Cardiac septum (tissue), 1 donor: ENCODE data around the gene SUGCT. TPM values are rescaled to one million over a fixed set of nuclear protein-coding genes. Genes with fewer than 3 reads are reported as not detected.
"Not testable (repeated sequence)": the region's sequence is repeated elsewhere in the genome, so short reads cannot be mapped to it uniquely, and the experiment has no call there.

Experiments
- DNase-seq: peaks from one replicate; pipeline ENCODE4 v3.0.0-alpha.2; 2020; ENCODE audit warnings: low spot score
- intact Hi-C: fragments of 100-400 bp; cut with DNase I; formaldehyde crosslinking; loops from one replicate; pipeline ENCODE4 v1.14.0; 2022
- total RNA-seq: library from RNA; stranded (reverse); fragmentation: NEBNext Ultra II Directional; extraction: Animal tissue kit (Norgen Biotek cat#: 25700); gene quantifications from one replicate; pipeline ENCODE4 v1.2.1, GENCODE V29; 2021
- donor health status: DM: no; HTN: no; CAD: no.

Gene SUGCT
- total RNA-seq, 1 donor from 2014 or later: 3.1 TPM

- DNase-seq: no peak
- intact Hi-C loops: no loop called here
Measured at GRCh38 chr7:40135317-40135610, 459 bp downstream of the SUGCT start.

- no peak for DNase-seq
- intact Hi-C loops: no loop called here
Measured at GRCh38 chr7:40137563-40137962, 2.8 kb downstream of the SUGCT start.

GRCh38 chr7:40138973-40139372, 4.2 kb downstream of the SUGCT start:
- no peak for DNase-seq
- intact Hi-C loops: no loop called here

GRCh38 chr7:40139891-40140290, 5.1 kb downstream of the SUGCT start:
- DNase-seq, intact Hi-C loops: not testable (repeated sequence)

GRCh38 chr7:40141916-40142315, 7.1 kb downstream of the SUGCT start:
- DNase-seq, intact Hi-C loops: not testable (repeated sequence)

- DNase-seq, intact Hi-C loops: not testable (repeated sequence)
Measured at GRCh38 chr7:40145596-40146130, 10.9 kb downstream of the SUGCT start.

GRCh38 chr7:40147371-40148246, 12.8 kb downstream of the SUGCT start:
- intact Hi-C loops: no loop called here

GRCh38 chr7:40148247-40148580, 13.4 kb downstream of the SUGCT start:
- intact Hi-C loops, DNase-seq: not testable (repeated sequence)

More at GRCh38 chr7:40147371-40148246, 12.8 kb downstream of the SUGCT start:
- no peak for DNase-seq

- intact Hi-C loops: no loop called here
- no peak for DNase-seq
Measured at GRCh38 chr7:40148671-40149070, 13.9 kb downstream of the SUGCT start.

- no peak for DNase-seq
- intact Hi-C loops: no loop called here
Measured at GRCh38 chr7:40151504-40151903, 16.7 kb downstream of the SUGCT start.

- DNase-seq: no peak
- intact Hi-C loops: no loop called here
Measured at GRCh38 chr7:40156988-40157387, 22.2 kb downstream of the SUGCT start.

- DNase-seq: no peak
- intact Hi-C loops: no loop called here
Measured at GRCh38 chr7:40162516-40162915, 27.7 kb downstream of the SUGCT start.

- intact Hi-C loops: no loop called here
- DNase-seq: no peak
Measured at GRCh38 chr7:40165216-40165615, 30.4 kb downstream of the SUGCT start.

GRCh38 chr7:40167291-40167690, 32.5 kb downstream of the SUGCT start:
- intact Hi-C loops: no loop called here
- DNase-seq: no peak

GRCh38 chr7:40168266-40168665, 33.5 kb downstream of the SUGCT start:
- intact Hi-C loops, DNase-seq: not testable (repeated sequence)

- DNase-seq, intact Hi-C loops: not testable (repeated sequence)
Measured at GRCh38 chr7:40173121-40173520, 38.3 kb downstream of the SUGCT start.

- intact Hi-C loops, DNase-seq: not testable (repeated sequence)
Measured at GRCh38 chr7:40175256-40175655, 40.5 kb downstream of the SUGCT start.

- intact Hi-C loops: no loop called here
- no peak for DNase-seq
Measured at GRCh38 chr7:40175725-40176510, 41.1 kb downstream of the SUGCT start.

- intact Hi-C loops: no loop called here
- DNase-seq: no peak
Measured at GRCh38 chr7:40177071-40177470, 42.3 kb downstream of the SUGCT start.

- no peak for DNase-seq
- intact Hi-C loops: no loop called here
Measured at GRCh38 chr7:40182452-40182851, 47.6 kb downstream of the SUGCT start.

GRCh38 chr7:40186586-40186985, 51.8 kb downstream of the SUGCT start:
- no peak for DNase-seq
- intact Hi-C loops: no loop called here
